Measurements from ENCODE around the gene RHOT2.

The RHOT2 gene

DNA sequence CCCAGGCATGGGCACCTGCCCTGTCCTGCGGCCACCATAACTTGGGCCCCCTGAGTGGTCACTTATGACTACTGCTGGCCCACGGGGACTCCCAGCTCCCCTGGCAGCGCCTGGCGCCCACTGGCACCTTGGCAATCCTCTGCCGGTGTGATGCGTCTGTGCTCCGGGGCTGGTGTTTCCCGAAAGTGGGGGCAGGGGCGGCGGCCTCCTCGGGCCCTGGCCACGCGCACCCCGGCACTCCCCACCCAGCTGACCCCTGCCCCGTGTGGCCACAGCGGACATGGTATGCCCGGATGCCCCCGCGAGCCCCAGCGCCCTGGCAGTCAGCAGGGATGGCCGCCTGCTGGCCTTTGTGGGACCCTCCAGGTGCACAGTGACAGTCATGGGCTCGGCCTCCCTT is 10.4 kb upstream of the RHOT2 start:
- TF ChIP-seq, protein P1, sequence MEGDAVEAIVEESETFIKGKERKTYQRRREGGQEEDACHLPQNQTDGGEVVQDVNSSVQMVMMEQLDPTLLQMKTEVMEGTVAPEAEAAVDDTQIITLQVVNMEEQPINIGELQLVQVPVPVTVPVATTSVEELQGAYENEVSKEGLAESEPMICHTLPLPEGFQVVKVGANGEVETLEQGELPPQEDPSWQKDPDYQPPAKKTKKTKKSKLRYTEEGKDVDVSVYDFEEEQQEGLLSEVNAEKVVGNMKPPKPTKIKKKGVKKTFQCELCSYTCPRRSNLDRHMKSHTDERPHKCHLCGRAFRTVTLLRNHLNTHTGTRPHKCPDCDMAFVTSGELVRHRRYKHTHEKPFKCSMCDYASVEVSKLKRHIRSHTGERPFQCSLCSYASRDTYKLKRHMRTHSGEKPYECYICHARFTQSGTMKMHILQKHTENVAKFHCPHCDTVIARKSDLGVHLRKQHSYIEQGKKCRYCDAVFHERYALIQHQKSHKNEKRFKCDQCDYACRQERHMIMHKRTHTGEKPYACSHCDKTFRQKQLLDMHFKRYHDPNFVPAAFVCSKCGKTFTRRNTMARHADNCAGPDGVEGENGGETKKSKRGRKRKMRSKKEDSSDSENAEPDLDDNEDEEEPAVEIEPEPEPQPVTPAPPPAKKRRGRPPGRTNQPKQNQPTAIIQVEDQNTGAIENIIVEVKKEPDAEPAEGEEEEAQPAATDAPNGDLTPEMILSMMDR (IDR thresholded peaks at IDR 0.05), result no peak

DNA sequence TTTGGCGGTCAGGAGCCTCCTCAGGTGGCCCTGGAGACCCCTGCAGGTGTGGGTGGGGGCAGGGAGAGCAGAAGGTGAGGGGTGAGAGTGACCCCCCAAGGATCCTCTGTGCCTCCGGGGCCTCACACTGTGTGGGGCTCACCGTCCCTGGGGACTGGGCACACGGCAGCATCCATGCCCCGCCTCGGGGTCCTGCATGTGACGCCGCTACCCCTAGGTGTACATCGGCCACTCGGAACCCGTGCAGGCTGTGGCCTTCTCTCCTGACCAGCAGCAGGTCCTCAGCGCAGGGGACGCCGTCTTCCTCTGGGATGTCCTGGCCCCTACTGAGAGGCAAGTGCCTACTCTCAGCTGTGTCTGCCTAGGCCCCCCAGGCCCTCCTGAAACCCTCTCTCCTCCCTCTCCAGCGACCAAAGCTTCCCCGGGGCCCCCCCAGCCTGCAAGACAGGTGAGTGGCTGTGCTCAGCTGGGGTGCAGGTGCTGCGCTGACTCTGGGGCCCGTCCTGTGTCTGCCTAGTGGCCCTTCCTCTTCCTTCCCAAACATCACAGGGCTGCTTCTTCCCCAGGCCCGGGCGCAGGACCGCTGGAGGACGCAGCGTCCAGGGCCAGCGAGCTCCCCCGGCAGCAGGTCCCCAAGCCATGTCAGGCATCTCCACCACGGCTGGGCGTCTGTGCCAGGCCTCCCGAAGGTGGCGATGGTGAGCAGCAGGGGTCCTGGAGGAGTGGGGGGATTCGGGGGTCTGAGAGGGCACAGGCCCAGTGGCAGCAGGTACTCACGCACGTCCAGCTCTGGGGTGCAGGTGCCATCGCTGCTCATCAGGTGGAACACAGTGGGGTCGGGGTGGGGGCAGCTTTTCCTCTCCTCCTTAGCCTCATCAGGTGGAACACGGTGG is 9.0 kb upstream of the RHOT2 start:
- TF ChIP-seq, protein P1 (IDR thresholded peaks at IDR 0.05), result peak; percentile 17; the same call in 1 of the 2 replicates

DNA sequence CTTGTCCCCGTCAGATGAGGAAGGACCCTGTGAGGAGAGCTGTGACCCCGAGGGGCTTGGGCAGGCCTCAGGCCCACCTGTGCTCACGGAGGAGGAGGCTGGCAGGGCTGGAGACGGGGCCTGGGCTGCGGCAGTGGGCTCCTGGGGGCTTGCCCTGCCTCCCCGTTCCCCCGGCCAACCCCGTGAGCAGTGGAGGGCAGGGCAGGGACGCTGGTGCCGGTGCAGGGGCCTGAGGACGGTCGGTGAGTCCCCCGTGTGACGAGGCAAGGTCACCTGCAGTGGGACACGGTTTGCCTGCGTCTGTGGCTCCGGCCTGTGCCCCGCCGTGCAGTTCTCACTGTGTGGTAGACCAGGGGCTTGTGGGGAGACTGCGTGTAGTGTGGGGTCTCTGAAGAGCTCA is 8.3 kb upstream of the RHOT2 start:
- TF ChIP-seq, protein P1 (IDR thresholded peaks at IDR 0.05), result no peak

DNA sequence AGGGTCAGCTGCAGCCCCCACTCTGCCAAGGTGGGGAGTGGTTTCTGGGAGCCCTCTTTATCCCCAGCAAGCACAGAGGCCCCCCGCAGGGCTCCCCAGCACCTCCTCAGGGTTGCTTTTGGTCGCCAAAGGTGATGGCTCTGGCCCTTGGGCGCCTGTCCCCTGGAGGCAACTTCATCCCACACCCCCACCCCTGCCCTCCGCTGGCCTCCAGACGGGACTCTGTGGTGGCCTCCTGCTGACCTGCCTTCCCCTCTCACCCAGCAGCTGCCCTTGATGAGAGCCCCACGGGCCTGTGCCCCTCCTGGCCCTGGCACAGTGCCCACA is 7.8 kb upstream of the RHOT2 start:
- TF ChIP-seq, protein P1 (IDR thresholded peaks at IDR 0.05), result no peak

DNA sequence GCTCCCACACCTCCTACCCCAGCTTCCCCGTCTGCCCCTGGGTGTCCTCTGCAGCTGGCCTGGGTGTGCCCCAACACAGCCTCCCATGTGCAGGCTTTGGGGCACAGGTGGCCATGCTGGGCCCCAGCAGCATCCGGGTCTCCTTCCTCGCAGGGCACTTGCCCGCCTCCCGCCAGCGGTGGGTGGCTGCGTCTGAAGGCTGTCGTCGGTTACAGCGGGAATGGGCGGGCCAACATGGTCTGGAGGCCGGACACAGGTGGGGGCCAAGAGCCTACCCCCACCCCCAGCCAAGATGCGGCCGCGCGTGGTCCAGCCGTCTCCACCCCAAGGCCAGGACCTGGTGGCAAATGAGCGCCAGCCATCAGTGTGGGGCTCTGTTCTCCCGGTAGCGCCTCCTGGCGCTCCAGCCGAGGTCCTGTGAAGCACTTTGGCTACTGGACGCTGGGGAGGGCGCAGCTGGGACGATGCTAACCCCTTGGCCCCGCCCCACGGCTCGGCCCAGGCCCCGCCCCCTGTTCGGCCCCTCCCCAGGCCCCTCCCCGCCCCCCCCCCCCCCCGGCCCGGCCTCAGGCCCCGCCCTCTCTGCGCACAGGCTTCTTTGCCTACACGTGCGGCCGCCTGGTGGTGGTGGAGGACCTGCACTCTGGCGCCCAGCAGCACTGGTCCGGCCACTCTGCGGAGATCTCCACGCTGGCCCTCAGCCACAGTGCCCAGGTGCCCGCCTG is 7.3 kb upstream of the RHOT2 start:
- TF ChIP-seq, protein P1 (IDR thresholded peaks at IDR 0.05), result peak; percentile 62

DNA sequence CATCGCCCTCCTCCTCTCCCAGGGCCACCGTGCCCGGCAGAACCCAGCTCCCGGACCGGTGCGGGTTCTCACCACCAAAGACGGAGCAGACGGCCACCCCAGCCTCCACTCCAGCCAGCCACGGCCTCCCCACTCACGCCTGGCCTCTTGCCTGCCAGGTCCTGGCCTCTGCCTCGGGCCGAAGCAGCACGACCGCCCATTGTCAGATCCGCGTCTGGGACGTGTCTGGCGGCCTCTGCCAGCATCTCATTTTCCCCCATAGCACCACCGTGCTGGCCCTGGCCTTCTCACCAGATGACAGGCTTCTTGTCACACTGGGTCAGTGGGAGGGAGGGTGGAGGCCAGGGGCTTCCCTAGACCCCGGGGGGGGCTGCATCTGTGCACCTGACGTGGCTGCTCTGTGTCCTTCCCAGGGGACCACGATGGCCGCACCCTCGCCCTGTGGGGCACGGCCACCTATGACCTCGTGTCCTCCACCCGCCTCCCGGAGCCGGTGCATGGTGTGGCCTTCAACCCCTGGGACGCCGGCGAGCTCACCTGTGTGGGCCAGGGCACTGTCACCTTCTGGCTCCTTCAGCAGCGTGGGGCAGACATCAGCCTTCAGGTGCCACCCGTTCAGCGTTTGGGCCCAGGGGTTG is 6.6 kb upstream of the RHOT2 start:
- TF ChIP-seq, protein P1 (IDR thresholded peaks at IDR 0.05), result no peak

DNA sequence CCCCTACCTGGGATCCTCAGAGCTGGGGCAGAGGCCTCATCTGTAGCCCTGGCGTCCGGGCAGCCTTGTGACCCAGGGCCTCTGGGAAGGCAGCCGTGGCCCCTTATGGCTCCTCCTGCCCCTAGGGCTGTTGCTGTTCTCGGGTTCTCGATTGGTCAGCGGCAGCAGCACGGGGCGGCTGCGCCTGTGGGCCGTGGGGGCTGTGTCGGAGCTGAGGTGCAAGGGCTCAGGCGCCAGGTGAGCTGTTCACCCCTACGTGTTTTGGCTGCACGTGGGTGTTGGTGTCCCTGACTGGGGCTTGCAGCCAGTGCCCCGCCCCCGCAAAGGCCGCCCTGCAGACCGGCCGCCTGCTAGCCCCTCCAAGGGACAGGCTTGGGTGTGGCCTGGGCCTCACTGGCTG is 5.8 kb upstream of the RHOT2 start:
- TF ChIP-seq, protein P1 (IDR thresholded peaks at IDR 0.05), result no peak
